ENCODE data around the gene OR2AT4. TPM values are rescaled to one million over a fixed set of nuclear protein-coding genes. Genes with fewer than 3 reads are reported as not detected.

The OR2AT4 gene
- total RNA-seq, 1 experiment from 2014 or later, result not detected

- no peak; the same call in 1 of the 2 replicates for ATAC-seq
- Histone ChIP-seq H3K36me3 (ENCODE audit: control insufficient read depth, insufficient read depth, low read length) (no peaks in the 10 kb centered on the region), H3K9me3 (ENCODE audit: control insufficient read depth, insufficient read depth, low read depth, low read length) (no peaks in the 10 kb centered on the region), H3K4me3 (ENCODE audit: low read depth in 2 of 2, low read length in 2 of 2) (no peak overlapping the region), H3K4me1 (ENCODE audit: control insufficient read depth, insufficient read depth, low read length) (no peaks in the 10 kb centered on the region), H3K27ac (ENCODE audit: low read length) (no peak overlapping the region), H3K27me3 (ENCODE audit: control insufficient read depth, insufficient read depth, low read length) (peaks cover 4% of the 10 kb centered on the region; the same call in 1 of the 2 replicates)
- no peak for DNase-seq (ENCODE audit: low read depth, low spot score)
- no TSS peak for BruUV-seq (replicated peaks)
- POLR2A ChIA-PET, result no interaction called here
- no peak for TF ChIP-seq SIN3A (IDR thresholded peaks at IDR 0.05; ENCODE audit: borderline replicate concordance, insufficient read depth, low read depth, low read length)
- no peak for TF ChIP-seq CTCF (IDR thresholded peaks at IDR 0.05)
- no peak for TF ChIP-seq TCF7L2 (IDR thresholded peaks at IDR 0.05; ENCODE audit: low read depth, low read length)
- TF ChIP-seq POLR2AphosphoS5 (IDR thresholded peaks at IDR 0.05; ENCODE audit: low read depth, low read length), result no peak
- TF ChIP-seq, protein P1, sequence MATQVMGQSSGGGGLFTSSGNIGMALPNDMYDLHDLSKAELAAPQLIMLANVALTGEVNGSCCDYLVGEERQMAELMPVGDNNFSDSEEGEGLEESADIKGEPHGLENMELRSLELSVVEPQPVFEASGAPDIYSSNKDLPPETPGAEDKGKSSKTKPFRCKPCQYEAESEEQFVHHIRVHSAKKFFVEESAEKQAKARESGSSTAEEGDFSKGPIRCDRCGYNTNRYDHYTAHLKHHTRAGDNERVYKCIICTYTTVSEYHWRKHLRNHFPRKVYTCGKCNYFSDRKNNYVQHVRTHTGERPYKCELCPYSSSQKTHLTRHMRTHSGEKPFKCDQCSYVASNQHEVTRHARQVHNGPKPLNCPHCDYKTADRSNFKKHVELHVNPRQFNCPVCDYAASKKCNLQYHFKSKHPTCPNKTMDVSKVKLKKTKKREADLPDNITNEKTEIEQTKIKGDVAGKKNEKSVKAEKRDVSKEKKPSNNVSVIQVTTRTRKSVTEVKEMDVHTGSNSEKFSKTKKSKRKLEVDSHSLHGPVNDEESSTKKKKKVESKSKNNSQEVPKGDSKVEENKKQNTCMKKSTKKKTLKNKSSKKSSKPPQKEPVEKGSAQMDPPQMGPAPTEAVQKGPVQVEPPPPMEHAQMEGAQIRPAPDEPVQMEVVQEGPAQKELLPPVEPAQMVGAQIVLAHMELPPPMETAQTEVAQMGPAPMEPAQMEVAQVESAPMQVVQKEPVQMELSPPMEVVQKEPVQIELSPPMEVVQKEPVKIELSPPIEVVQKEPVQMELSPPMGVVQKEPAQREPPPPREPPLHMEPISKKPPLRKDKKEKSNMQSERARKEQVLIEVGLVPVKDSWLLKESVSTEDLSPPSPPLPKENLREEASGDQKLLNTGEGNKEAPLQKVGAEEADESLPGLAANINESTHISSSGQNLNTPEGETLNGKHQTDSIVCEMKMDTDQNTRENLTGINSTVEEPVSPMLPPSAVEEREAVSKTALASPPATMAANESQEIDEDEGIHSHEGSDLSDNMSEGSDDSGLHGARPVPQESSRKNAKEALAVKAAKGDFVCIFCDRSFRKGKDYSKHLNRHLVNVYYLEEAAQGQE (IDR thresholded peaks at IDR 0.05; ENCODE audit: insufficient read depth in 1 of 2, low read depth in 2 of 2, low read length in 1 of 2), result no peak
- CTCF ChIA-PET, result no interaction called here
- intact Hi-C loops (cut with micrococcal nuclease; ENCODE audit: unreplicated experiment), result no loop called here
- in situ Hi-C loops (cut with HindIII; ENCODE audit: low pct_unique_long_range_greater_than_20kb, low sequenced_read_pairs), result no loop called here
Observed at GRCh38 chr11:75133976-75134375, 37.3 kb upstream of the OR2AT4 start.

DNA sequence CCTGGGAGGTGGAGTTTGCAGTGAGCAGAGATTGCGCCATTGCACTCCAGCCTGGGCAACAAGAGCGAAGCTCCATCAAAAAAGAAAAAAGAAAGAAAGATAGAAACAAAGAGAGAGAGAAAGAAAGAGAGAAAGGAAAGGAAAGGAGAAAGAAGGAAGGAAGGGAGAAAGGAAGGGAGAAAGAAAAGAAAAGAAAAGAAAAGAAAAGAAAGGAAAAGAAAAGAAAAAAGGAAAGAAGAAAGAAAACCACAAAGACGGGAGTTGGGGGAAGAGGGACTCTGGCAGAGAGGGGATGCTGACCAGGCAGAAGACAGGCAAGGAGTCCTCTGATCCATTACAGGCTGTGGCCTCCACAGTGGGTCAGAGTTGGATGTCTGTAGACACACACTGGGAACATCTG lies 35.4 kb upstream of the OR2AT4 start:
- ATAC-seq, result no peak
- TF ChIP-seq, protein P1 (IDR thresholded peaks at IDR 0.05; ENCODE audit: insufficient read depth in 1 of 2, low read depth in 2 of 2, low read length in 1 of 2), result no peak
- H3K4me3 ChIP-seq (ENCODE audit: low read depth in 2 of 2, low read length in 2 of 2), result no peak overlapping the region
- CTCF ChIA-PET, result no interaction called here
- intact Hi-C loops (cut with micrococcal nuclease; ENCODE audit: unreplicated experiment), result no loop called here
- POLR2A ChIA-PET, result no interaction called here
- no peak overlapping the region for H3K27ac ChIP-seq (ENCODE audit: low read length)
- H3K9me3 ChIP-seq (ENCODE audit: control insufficient read depth, insufficient read depth, low read depth, low read length), result no peaks in the 10 kb centered on the region
- no peak for DNase-seq (ENCODE audit: low read depth, low spot score)
- peaks cover 4% of the 10 kb centered on the region; the same call in 1 of the 2 replicates for H3K27me3 ChIP-seq (ENCODE audit: control insufficient read depth, insufficient read depth, low read length)
- BruUV-seq (replicated peaks), result no TSS peak
- in situ Hi-C loops (cut with HindIII; ENCODE audit: low pct_unique_long_range_greater_than_20kb, low sequenced_read_pairs), result no loop called here
- H3K36me3 ChIP-seq (ENCODE audit: control insufficient read depth, insufficient read depth, low read length), result no peaks in the 10 kb centered on the region
- no peaks in the 10 kb centered on the region for H3K4me1 ChIP-seq (ENCODE audit: control insufficient read depth, insufficient read depth, low read length)
